ENCODE measurements around the gene TMPRSS5. TPM values are rescaled to one million over a fixed set of nuclear protein-coding genes. Genes with fewer than 3 reads are reported as not detected.

The TMPRSS5 gene
- total RNA-seq, 1 experiment from 2014 or later = 0.71 TPM

DNA sequence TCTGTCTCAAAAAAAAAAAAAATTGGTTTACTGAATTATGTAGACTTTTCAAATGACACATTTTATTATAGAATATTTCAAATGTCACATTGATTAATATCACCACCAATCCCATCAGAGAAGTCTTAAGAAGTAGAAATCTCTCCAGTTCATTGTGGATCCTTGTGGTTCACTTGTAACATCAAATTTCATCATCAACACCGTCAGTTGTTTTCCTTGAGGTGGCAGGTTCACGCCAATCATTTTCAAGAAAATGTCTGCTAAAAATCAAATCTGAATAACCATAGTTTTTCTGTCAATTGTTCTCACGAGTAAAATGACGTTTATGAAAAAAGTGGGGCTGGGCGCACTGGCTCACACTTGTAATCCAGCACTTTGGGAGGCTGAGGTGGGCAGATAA lies 50.3 kb downstream of the TMPRSS5 start:
- TF ChIP-seq CEBPB (IDR thresholded peaks at IDR 0.05; ENCODE audit: low read depth) = no peak
- TF ChIP-seq, protein P1, sequence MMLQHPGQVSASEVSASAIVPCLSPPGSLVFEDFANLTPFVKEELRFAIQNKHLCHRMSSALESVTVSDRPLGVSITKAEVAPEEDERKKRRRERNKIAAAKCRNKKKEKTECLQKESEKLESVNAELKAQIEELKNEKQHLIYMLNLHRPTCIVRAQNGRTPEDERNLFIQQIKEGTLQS (IDR thresholded peaks at IDR 0.05) = no peak
- no peak for TF ChIP-seq FOSL1 (IDR thresholded peaks at IDR 0.05; ENCODE audit: low read depth)
- TF ChIP-seq POLR2AphosphoS5 (IDR thresholded peaks at IDR 0.05; ENCODE audit: low read depth, low read length) = no peak
- no peak for TF ChIP-seq ZFX (IDR thresholded peaks at IDR 0.05)
- no peak for TF ChIP-seq CBX3 (IDR thresholded peaks at IDR 0.05; ENCODE audit: low read depth)
- TF ChIP-seq, protein P2, sequence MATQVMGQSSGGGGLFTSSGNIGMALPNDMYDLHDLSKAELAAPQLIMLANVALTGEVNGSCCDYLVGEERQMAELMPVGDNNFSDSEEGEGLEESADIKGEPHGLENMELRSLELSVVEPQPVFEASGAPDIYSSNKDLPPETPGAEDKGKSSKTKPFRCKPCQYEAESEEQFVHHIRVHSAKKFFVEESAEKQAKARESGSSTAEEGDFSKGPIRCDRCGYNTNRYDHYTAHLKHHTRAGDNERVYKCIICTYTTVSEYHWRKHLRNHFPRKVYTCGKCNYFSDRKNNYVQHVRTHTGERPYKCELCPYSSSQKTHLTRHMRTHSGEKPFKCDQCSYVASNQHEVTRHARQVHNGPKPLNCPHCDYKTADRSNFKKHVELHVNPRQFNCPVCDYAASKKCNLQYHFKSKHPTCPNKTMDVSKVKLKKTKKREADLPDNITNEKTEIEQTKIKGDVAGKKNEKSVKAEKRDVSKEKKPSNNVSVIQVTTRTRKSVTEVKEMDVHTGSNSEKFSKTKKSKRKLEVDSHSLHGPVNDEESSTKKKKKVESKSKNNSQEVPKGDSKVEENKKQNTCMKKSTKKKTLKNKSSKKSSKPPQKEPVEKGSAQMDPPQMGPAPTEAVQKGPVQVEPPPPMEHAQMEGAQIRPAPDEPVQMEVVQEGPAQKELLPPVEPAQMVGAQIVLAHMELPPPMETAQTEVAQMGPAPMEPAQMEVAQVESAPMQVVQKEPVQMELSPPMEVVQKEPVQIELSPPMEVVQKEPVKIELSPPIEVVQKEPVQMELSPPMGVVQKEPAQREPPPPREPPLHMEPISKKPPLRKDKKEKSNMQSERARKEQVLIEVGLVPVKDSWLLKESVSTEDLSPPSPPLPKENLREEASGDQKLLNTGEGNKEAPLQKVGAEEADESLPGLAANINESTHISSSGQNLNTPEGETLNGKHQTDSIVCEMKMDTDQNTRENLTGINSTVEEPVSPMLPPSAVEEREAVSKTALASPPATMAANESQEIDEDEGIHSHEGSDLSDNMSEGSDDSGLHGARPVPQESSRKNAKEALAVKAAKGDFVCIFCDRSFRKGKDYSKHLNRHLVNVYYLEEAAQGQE (IDR thresholded peaks at IDR 0.05; ENCODE audit: low read depth) = no peak
- TF ChIP-seq YY1 (IDR thresholded peaks at IDR 0.05; ENCODE audit: extremely low read depth, insufficient replicate concordance, low read depth, low read length) = no peak
- no peak for TF ChIP-seq EZH2 (IDR thresholded peaks at IDR 0.05)
- ATAC-seq (no peak), DNase-seq (ENCODE audit: low read depth, low spot score) (no peak)
- Histone ChIP-seq H3K27me3 (ENCODE audit: insufficient read depth, low read length) (no peaks in the 10 kb centered on the region), H4K20me1 (ENCODE audit: insufficient read depth) (no peaks in the 10 kb centered on the region), H3K79me2 (ENCODE audit: insufficient read depth, low read length) (no peaks in the 10 kb centered on the region), H3K9me3 (ENCODE audit: control insufficient read depth in 1 of 2, insufficient read depth in 1 of 2, low read depth in 1 of 2, low read length in 2 of 2) (no peaks in the 10 kb centered on the region), H3K9me2 (ENCODE audit: insufficient read depth) (no peaks in the 10 kb centered on the region), H3K9ac (ENCODE audit: low read length) (no peak overlapping the region), H3K4me1 (ENCODE audit: control insufficient read depth in 1 of 2, insufficient read depth in 2 of 2, low read length in 2 of 2) (no peaks in the 10 kb centered on the region), H2AFZ (ENCODE audit: low read depth, low read length, poor library complexity, severe bottlenecking) (no peak overlapping the region), H3K4me3 (replicated peaks in 1 of 2; ENCODE audit: low read depth in 1 of 2, low read length in 2 of 2) (no peak overlapping the region), H3K36me3 (ENCODE audit: control insufficient read depth in 1 of 2, insufficient read depth in 2 of 2, low read length in 2 of 2) (no peaks in the 10 kb centered on the region), H3K27ac (ENCODE audit: low read depth, low read length) (no peak overlapping the region), H3K4me2 (ENCODE audit: low read length) (no peak overlapping the region)
- POLR2A ChIA-PET = no interaction called here
- RAD21 ChIA-PET (ENCODE audit: low non-redundant PET in 1 of 2, low total read pairs in 2 of 2, uncharacterized antibody in 2 of 2, unreplicated experiment in 2 of 2) = no interaction called here
- intact Hi-C loops (cut with micrococcal nuclease) = no loop called here
- CTCF ChIA-PET = no interaction called here
- no TSS peak for BruUV-seq (replicated peaks)
